GM18498 (cell line): ENCODE results near the gene CES2.
A peak's percentile ranks its signal among the peaks of the same experiment; 100 is the strongest.
"Not testable (repeated sequence)": the region's sequence is repeated elsewhere in the genome, so short reads cannot be mapped to it uniquely, and the experiment has no call there.

Source experiments
- ATAC-seq: cut with Tn5 transposase; IDR thresholded peaks from one replicate; pipeline ENCODE4 v1.9.1; 2021; ENCODE audit warnings: mild to moderate bottlenecking, moderate library complexity; ENCODE audit not compliant: unreplicated experiment

The CES2 gene

GRCh38 chr16:66934138-66934838, 1.0 kb upstream of the CES2 start, which contains the start of gene CIAO2B:
TSS of gene CIAO2B (minus strand) at chr16:66934402. CDS start at chr16:66934364, 38 bp downstream.
- peak; percentile 80 for ATAC-seq

GRCh38 chr16:66934839-66935313, 440 bp upstream of the CES2 start:
- ATAC-seq: peak; percentile 21

GRCh38 chr16:66936462-66936861, 1.1 kb downstream of the CES2 start:
- no peak for ATAC-seq

GRCh38 chr16:66936889-66937554, 1.7 kb downstream of the CES2 start:
- ATAC-seq: no peak

GRCh38 chr16:66937725-66938337, 2.5 kb downstream of the CES2 start:
- ATAC-seq: no peak

- ATAC-seq: no peak
These were observed 4.0 kb downstream of the CES2 start for GRCh38 chr16:66939366-66939765.

- no peak for ATAC-seq
These were observed 4.9 kb downstream of the CES2 start for GRCh38 chr16:66940236-66940635.

- no peak for ATAC-seq
These were observed 7.7 kb downstream of the CES2 start for GRCh38 chr16:66942981-66943380.

- ATAC-seq: no peak
These were observed 8.2 kb downstream of the CES2 start for GRCh38 chr16:66943426-66944053.

GRCh38 chr16:66944054-66944441, 8.7 kb downstream of the CES2 start:
- ATAC-seq: no peak

GRCh38 chr16:66944971-66945370, 9.7 kb downstream of the CES2 start:
- ATAC-seq: not testable (repeated sequence)

- no peak for ATAC-seq
These were observed 10.6 kb downstream of the CES2 start for GRCh38 chr16:66945939-66946338.

- no peak for ATAC-seq
These were observed 11.2 kb downstream of the CES2 start for GRCh38 chr16:66946541-66946940.

- no peak for ATAC-seq
These were observed 11.6 kb downstream of the CES2 start for GRCh38 chr16:66946974-66947301.

GRCh38 chr16:66947302-66948065, 12.2 kb downstream of the CES2 start:
- peak; percentile 70 for ATAC-seq

- no peak for ATAC-seq
These were observed 13.0 kb downstream of the CES2 start for GRCh38 chr16:66948134-66948836.

GRCh38 chr16:66948837-66949225, 13.5 kb downstream of the CES2 start:
- ATAC-seq: no peak

- no peak for ATAC-seq
These were observed 14.2 kb downstream of the CES2 start for GRCh38 chr16:66949472-66949871.

- ATAC-seq: no peak
These were observed 15.1 kb downstream of the CES2 start for GRCh38 chr16:66950437-66950836.
